Fibroblast of mammary gland (primary cell): ENCODE results near the gene SKIDA1.

Experiments
- DNase-seq: peaks from one replicate; pipeline ENCODE4 v3.0.0-alpha.2; 2010; ENCODE audit warnings: low read depth
- H3K4me3 ChIP-seq: 2 replicates; pipeline ENCODE4 v1.5.1; 2011; ENCODE audit warnings: low read depth, mild to moderate bottlenecking, low read length, moderate library complexity; ENCODE audit not compliant: control insufficient read depth
- CTCF ChIP-seq: conservative IDR thresholded peaks from 2 replicates; pipeline ENCODE4 v1.5.1; 2011; ENCODE audit warnings: low read depth, low read length, inconsistent platforms; ENCODE audit not compliant: control insufficient read depth, insufficient read depth

SKIDA1 gene

GRCh38 chr10:21497177-21497807 lies 28.2 kb downstream of the SKIDA1 start:
- DNase-seq = peak; percentile 73
- TF ChIP-seq CTCF = no peak
- H3K4me3 ChIP-seq = peak overlapping the region; percentile 63

- H3K4me3 ChIP-seq = peak overlapping the region; percentile 63
- peak; percentile 34 for DNase-seq
- TF ChIP-seq CTCF = peak; percentile 19
These were observed 28.9 kb downstream of the SKIDA1 start for GRCh38 chr10:21496343-21497176.

GRCh38 chr10:21495752-21496342 lies 29.6 kb downstream of the SKIDA1 start:
- peak overlapping the region; percentile 63 for H3K4me3 ChIP-seq
- DNase-seq = peak; percentile 76
- TF ChIP-seq CTCF = peak; percentile 45

- peak overlapping the region; percentile 63 for H3K4me3 ChIP-seq
- no peak for TF ChIP-seq CTCF
- DNase-seq = peak; percentile 25
These were observed 30.3 kb downstream of the SKIDA1 start for GRCh38 chr10:21495002-21495751.

GRCh38 chr10:21494191-21495001 lies 31.1 kb downstream of the SKIDA1 start:
- no peak for TF ChIP-seq CTCF
- H3K4me3 ChIP-seq = peak overlapping the region; percentile 63
- no peak for DNase-seq
